ENCODE results near the gene PSMA1.

GRCh38 chr11:14551380-14551779 lies 31.2 kb upstream of the PSMA1 start:
- TF ChIP-seq CTCF (conservative IDR thresholded peaks at IDR 0.05; ENCODE audit: low read depth, low read length) (no peak), EZH2 (IDR thresholded peaks at IDR 0.05; ENCODE audit: low read length, unreplicated experiment) (no peak)

Measured in PC-3 (cell line).